NCI-H1092 treated with DMSO at 0.1 percent for 48 hours (cell line): ENCODE results near the gene LDLR.
"Not testable (repeated sequence)": the region's sequence is repeated elsewhere in the genome, so short reads cannot be mapped to it uniquely, and the experiment has no call there.

Source experiments
- DNase-seq: peaks from one replicate; lab custom pipeline; 2025; lab: John Stamatoyannopoulos, UW

LDLR gene

GRCh38 chr19:11174336-11174735 lies 85.1 kb downstream of the LDLR start:
- peak; percentile 44 for DNase-seq

GRCh38 chr19:11175920-11176319 lies 86.7 kb downstream of the LDLR start:
- no peak for DNase-seq

DNA sequence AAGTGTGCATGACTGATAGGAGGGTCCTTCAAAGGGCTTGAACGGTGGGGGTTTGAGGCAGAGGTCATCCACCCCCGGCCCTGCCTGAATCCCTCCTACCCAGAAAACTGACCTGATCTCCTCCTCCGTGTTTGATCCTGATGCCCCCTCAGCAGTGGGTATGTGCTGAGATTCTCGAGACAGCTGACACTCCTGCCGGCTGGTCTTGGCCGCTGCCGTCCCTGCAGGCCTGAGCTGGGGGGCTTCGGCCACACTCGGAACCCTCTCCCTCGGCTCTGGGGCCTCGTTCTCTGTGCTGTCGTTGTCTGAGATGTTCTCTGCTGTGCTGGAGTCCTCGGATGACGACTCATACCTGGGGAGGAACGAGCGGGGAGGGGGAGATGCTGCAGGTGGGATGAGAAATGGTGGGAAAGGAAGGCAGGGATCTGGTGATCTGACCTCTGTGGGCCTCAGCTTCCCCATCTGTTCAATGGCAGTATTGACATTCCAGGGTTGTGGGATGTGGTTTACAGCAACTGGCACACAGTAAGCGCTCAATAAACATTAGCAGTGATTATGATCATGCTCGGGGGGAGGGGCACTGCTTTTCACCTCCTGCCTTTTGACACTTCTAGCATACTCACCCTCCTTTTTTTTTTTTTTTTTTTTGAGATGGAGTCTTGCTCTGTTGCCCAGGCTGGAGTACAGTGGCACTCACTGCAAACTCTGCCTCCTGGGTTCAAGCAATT lies 87.4 kb downstream of the LDLR start:
- no peak for DNase-seq

- no peak for DNase-seq
Observed at GRCh38 chr19:11177592-11177991, 88.3 kb downstream of the LDLR start.

DNA sequence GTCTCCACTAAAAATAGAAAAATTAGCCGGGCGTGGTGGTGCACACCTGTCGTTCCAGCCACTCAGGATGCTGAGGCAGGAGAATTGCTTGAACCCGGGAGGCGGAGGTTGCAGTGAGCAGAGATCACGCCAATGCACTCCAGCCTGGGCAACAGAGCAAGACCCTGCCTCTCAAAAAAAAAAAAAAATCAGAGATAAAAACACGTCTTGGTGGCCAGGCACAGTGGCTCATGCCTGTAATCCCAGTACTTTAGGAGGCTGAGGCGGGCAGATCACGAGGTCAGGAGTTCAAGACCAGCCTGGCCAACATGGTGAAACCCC lies 89.8 kb downstream of the LDLR start:
- not testable (repeated sequence) for DNase-seq

- DNase-seq: no peak
Observed at GRCh38 chr19:11179716-11180297, 90.5 kb downstream of the LDLR start.

DNA sequence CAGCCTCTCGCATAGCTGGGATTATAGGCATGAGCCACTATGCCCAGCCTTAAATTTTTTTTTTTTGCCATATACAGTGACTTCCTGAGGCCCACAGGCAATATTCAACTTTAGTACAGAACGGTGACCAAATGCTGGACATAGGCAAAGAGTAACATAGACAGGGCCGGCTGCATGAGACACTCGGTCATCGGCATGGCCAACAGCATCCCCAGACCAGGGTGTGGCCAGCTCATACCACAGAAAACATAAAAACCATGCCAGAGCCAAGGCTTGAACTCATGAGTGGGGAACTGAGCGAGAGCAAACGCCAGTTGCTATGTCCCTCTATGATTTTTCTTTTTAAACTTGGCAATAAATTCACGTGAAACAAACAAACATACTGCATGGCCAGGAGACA lies 91.1 kb downstream of the LDLR start:
- no peak for DNase-seq

GRCh38 chr19:11180975-11181374 lies 91.7 kb downstream of the LDLR start:
- DNase-seq: not testable (repeated sequence)

GRCh38 chr19:11181488-11181887 lies 92.2 kb downstream of the LDLR start:
- no peak for DNase-seq
